K562 (cell line): ENCODE results near the gene DXO. TPM values are rescaled to one million over a fixed set of nuclear protein-coding genes. Genes with fewer than 3 reads are reported as not detected.

Experiments
- ARID2 ChIP-seq: fragments of 450-650 bp; IDR thresholded peaks from 2 replicates; pipeline ENCODE4 v1.6.1; 2017; ENCODE audit warnings: antibody characterized with exemption, mild to moderate bottlenecking
- EP300 ChIP-seq: IDR thresholded peaks from 2 replicates; pipeline ENCODE4 v1.6.1; 2012; ENCODE audit warnings: low read length, improper control_type of control experiment
- GTF2E2 ChIP-seq: fragments of 200-800 bp; sonication (Bioruptor generic); IDR thresholded peaks from 2 replicates; pipeline ENCODE4 v1.6.1; 2016; ENCODE audit warnings: missing genetic modification characterization, missing compliant biosample characterization
- OTX1 ChIP-seq: fragments of 450-650 bp; formaldehyde crosslinking; IDR thresholded peaks from 2 replicates; pipeline ENCODE4 v1.4.0; 2022; ENCODE audit warnings: mild to moderate bottlenecking
- SRF ChIP-seq, 2 experiments: fragments of 250-450, 450-650 bp in 1 of 2; sonication (Bioruptor Pico) in 1 of 2; sonication (generic) in 1 of 2; formaldehyde crosslinking; IDR thresholded peaks; 2 replicates each; pipeline versions ENCODE4 v1.5.0 to v1.5.1; 2020 to 2022; ENCODE audit warnings: mild to moderate bottlenecking in 1 of 2, missing genetic modification reagents in 1 of 2
- STAT6 ChIP-seq: sonication (generic); formaldehyde crosslinking; IDR thresholded peaks from 2 replicates; pipeline ENCODE4 v1.8.1; 2023; ENCODE audit warnings: mild to moderate bottlenecking, missing genetic modification reagents
- TFE3 ChIP-seq: fragments of 450-650 bp; formaldehyde crosslinking; IDR thresholded peaks from 2 replicates; pipeline ENCODE4 v1.4.0; 2020; ENCODE audit warnings: mild to moderate bottlenecking, mixed read lengths
- WHSC1 ChIP-seq: IDR thresholded peaks from one replicate; pipeline ENCODE4 v1.6.1; 2012; ENCODE audit warnings: low read length, control low read depth, inconsistent platforms
- polyA plus RNA-seq, 8 experiments: library from polyadenylated mRNA; depleted of rRNA in 4 of 8; stranded (reverse) in 5 of 8; unstranded in 3 of 8; fragments of >200 nt; fragmentation: Nextera tagmentation in 2 of 8; fragmentation: Illumina TruSeq in 1 of 8; extraction: Ambion mirVana in 2 of 8; extraction: Trizol in 1 of 8; gene quantifications; 2 replicates each; pipeline versions ENCODE4 v1.2.1 to v1.2.3, GENCODE V29; 2011 to 2014; ENCODE audit warnings: inconsistent platforms in 1 of 8, missing spikeins in 1 of 8
- total RNA-seq, 7 experiments: library from RNA; depleted of rRNA in 6 of 7; stranded (reverse); fragments of >200 nt in 6 of 7; fragmentation: Illumina TruSeq in 2 of 7; extraction: Trizol in 2 of 7; gene quantifications; 2 replicates each; pipeline versions ENCODE4 v1.2.1 to v1.2.3, GENCODE V29; 2011 to 2021; ENCODE audit warnings: low replicate concordance in 1 of 7
- TF ChIP-seq, protein P1 (sequence below): fragments of 250-450 bp; sonication (Bioruptor Pico); IDR thresholded peaks from 2 replicates; pipeline ENCODE4 v1.4.0; 2020; ENCODE audit warnings: borderline replicate concordance
- TF ChIP-seq, protein P2 (sequence below), 2 experiments: fragments of 450-650 bp in 1 of 2; sonication (generic) in 1 of 2; formaldehyde crosslinking in 1 of 2; IDR thresholded peaks; 2 replicates each; pipeline versions ENCODE4 v1.7.1 to v1.9.0; 2016 to 2022; ENCODE audit warnings: inconsistent platforms in 1 of 2, mild to moderate bottlenecking in 1 of 2, missing genetic modification reagents in 1 of 2

DXO gene
- total and polyA plus RNA-seq, 9 of the 15 experiments (the other 6 are each of a cell fraction or from before 2014, with no cell fraction given), result 6.4 to 35.1 (median 19.4) TPM

DNA sequence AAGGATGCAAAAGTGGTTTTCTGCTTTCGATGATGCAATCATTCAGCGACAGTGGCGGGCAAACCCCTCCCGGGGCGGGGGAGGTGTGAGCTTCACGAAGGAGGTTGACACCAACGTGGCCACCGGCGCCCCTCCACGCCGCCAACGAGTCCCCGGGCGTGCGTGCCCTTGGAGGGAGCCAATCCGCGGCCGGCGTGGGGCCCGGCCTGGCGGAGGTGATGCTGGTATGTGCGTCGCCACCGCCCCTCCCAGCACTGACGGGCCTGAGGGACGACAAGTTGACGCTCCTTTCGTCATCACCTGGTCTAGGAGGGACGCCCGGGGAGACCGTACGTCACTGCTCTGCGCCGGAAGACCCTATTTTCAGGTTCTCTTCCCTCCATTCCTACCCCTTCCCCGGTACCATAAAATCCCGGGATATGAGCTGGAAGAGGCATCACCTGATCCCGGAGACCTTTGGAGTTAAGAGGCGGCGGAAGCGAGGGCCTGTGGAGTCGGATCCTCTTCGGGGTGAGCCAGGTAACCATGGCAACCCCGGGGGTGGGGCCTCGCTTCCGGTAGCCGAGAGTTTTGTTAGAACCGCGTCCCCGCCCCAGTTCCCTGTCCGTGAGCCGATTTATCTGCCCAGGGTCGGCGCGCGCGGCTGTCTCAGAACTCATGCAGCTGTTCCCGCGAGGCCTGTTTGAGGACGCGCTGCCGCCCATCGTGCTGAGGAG lies at the start of gene DXO (continued):
- TF ChIP-seq STAT6 (CRISPR knock-in tag) (no peak), EP300 (peak; percentile 62), ARID2 (no peak), WHSC1 (no peak), OTX1 (CRISPR knock-in tag) (peak; percentile 92; the same call in 1 of the 2 replicates), SRF (CRISPR knock-in tag; IDR thresholded peaks at IDR 0.05) (peak in 1 of 2 experiments; percentile 9; a peak in 1 of 4 replicates), GTF2E2 (tag) (no peak; the same call in 1 of the 2 replicates), TFE3 (CRISPR knock-in tag) (no peak)
- TF ChIP-seq, protein P1, sequence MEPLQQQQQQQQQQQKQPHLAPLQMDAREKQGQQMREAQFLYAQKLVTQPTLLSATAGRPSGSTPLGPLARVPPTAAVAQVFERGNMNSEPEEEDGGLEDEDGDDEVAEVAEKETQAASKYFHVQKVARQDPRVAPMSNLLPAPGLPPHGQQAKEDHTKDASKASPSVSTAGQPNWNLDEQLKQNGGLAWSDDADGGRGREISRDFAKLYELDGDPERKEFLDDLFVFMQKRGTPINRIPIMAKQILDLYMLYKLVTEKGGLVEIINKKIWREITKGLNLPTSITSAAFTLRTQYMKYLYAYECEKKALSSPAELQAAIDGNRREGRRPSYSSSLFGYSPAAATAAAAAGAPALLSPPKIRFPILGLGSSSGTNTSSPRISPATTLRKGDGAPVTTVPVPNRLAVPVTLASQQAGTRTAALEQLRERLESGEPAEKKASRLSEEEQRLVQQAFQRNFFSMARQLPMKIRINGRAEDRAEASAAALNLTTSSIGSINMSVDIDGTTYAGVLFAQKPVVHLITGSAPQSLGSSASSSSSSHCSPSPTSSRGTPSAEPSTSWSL (CRISPR knock-in tag), result peak; percentile 87; the same call in 1 of the 2 replicates
- TF ChIP-seq, protein P2, sequence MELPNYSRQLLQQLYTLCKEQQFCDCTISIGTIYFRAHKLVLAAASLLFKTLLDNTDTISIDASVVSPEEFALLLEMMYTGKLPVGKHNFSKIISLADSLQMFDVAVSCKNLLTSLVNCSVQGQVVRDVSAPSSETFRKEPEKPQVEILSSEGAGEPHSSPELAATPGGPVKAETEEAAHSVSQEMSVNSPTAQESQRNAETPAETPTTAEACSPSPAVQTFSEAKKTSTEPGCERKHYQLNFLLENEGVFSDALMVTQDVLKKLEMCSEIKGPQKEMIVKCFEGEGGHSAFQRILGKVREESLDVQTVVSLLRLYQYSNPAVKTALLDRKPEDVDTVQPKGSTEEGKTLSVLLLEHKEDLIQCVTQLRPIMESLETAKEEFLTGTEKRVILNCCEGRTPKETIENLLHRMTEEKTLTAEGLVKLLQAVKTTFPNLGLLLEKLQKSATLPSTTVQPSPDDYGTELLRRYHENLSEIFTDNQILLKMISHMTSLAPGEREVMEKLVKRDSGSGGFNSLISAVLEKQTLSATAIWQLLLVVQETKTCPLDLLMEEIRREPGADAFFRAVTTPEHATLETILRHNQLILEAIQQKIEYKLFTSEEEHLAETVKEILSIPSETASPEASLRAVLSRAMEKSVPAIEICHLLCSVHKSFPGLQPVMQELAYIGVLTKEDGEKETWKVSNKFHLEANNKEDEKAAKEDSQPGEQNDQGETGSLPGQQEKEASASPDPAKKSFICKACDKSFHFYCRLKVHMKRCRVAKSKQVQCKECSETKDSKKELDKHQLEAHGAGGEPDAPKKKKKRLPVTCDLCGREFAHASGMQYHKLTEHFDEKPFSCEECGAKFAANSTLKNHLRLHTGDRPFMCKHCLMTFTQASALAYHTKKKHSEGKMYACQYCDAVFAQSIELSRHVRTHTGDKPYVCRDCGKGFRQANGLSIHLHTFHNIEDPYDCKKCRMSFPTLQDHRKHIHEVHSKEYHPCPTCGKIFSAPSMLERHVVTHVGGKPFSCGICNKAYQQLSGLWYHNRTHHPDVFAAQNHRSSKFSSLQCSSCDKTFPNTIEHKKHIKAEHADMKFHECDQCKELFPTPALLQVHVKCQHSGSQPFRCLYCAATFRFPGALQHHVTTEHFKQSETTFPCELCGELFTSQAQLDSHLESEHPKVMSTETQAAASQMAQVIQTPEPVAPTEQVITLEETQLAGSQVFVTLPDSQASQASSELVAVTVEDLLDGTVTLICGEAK (IDR thresholded peaks at IDR 0.05), result peak; percentile 98
- TF ChIP-seq, protein P2 (CRISPR knock-in tag; IDR thresholded peaks at IDR 0.05), result no peak
